Neutrophil (primary cell): ENCODE results near the gene WDR37.
"Not testable (repeated sequence)": the region's sequence is repeated elsewhere in the genome, so short reads cannot be mapped to it uniquely, and the experiment has no call there.

ENCODE experiments used
- H3K27ac ChIP-seq: fragments of 200-600 bp; sonication (generic); 2 replicates; pipeline ENCODE4 v1.5.1; 2016; ENCODE audit warnings: mild to moderate bottlenecking, moderate library complexity
- H3K27me3 ChIP-seq: fragments of 200-600 bp; sonication (generic); 2 replicates; pipeline ENCODE4 v1.6.0; 2016; ENCODE audit warnings: mild to moderate bottlenecking
- H3K36me3 ChIP-seq: fragments of 200-600 bp; sonication (generic); 2 replicates; pipeline ENCODE4 v1.5.1; 2017
- H3K4me1 ChIP-seq, 2 experiments: fragments of 200-600 bp in 1 of 2; sonication (generic) in 1 of 2; 1 replicate in 1 of 2; 2 replicates in 1 of 2; pipeline versions ENCODE4 v1.5.1 to v1.6.1; 2013 to 2016; ENCODE audit warnings: low read depth in 1 of 2, low read length in 1 of 2, mild to moderate bottlenecking in 1 of 2, moderate library complexity in 1 of 2; ENCODE audit not compliant: control insufficient read depth in 1 of 2, insufficient read depth in 1 of 2
- H3K4me3 ChIP-seq, 2 experiments: fragments of 200-600 bp in 1 of 2; sonication (generic) in 1 of 2; 1 replicate in 1 of 2; 2 replicates in 1 of 2; pipeline ENCODE4 v1.5.1; 2013 to 2016; ENCODE audit warnings: low read depth in 1 of 2, low read length in 1 of 2, mild to moderate bottlenecking in 1 of 2, moderate library complexity in 1 of 2
- H3K9me3 ChIP-seq: fragments of 200-600 bp; sonication (generic); 2 replicates; pipeline ENCODE4 v1.5.1; 2016
- CTCF ChIP-seq: fragments of 200-600 bp; sonication (generic); IDR thresholded peaks from 2 replicates; pipeline ENCODE4 v1.5.1; 2016; ENCODE audit warnings: antibody characterized with exemption

The WDR37 gene

GRCh38 chr10:1056326-1057105 is at the start of gene WDR37:
Gene WDR37, plus strand, starts transcription at chr10:1056385. Its CDS starts 15,771 bp downstream, at chr10:1072156.
- Histone ChIP-seq H3K9me3 (no peaks in the 10 kb centered on the region), H3K4me1 (peaks cover 58 to 60% of the 10 kb centered on the region in 2 experiments), H3K27ac (peak within 1 kb of the TSS; percentile 97), H3K36me3 (peaks cover 33% of the 10 kb centered on the region), H3K27me3 (no peaks in the 10 kb centered on the region), H3K4me3 (peak within 1 kb of the TSS; percentile 97)
- TF ChIP-seq CTCF, result no peak

GRCh38 chr10:1006573-1006972 is 49.6 kb upstream of the WDR37 start:
- peaks cover 74% of the 10 kb centered on the region for H3K36me3 ChIP-seq
- TF ChIP-seq CTCF, result no peak
- H3K27ac ChIP-seq, result no peak overlapping the region
- no peaks in the 10 kb centered on the region for H3K9me3 ChIP-seq
- no peaks in the 10 kb centered on the region for H3K27me3 ChIP-seq
- H3K4me3 ChIP-seq, result no peak overlapping the region
- H3K4me1 ChIP-seq, result no peaks in the 10 kb centered on the region

- Histone ChIP-seq H3K27me3 (no peaks in the 10 kb centered on the region), H3K36me3 (peaks cover 81% of the 10 kb centered on the region), H3K4me3 (no peak overlapping the region), H3K27ac (no peak overlapping the region), H3K9me3 (no peaks in the 10 kb centered on the region), H3K4me1 (no peaks in the 10 kb centered on the region)
- TF ChIP-seq CTCF, result no peak
Measured at GRCh38 chr10:1007583-1007982, 48.6 kb upstream of the WDR37 start.

GRCh38 chr10:1009071-1009494 is 47.1 kb upstream of the WDR37 start:
- Histone ChIP-seq H3K36me3 (peaks cover 81% of the 10 kb centered on the region), H3K4me3 (no peak overlapping the region), H3K9me3 (no peaks in the 10 kb centered on the region)

GRCh38 chr10:1009947-1010346 is 46.2 kb upstream of the WDR37 start:
- H3K27me3 ChIP-seq, H3K9me3 ChIP-seq, H3K27ac ChIP-seq, H3K4me1 ChIP-seq, H3K4me3 ChIP-seq: not testable (repeated sequence)
- peaks cover 77% of the 10 kb centered on the region for H3K36me3 ChIP-seq

More at GRCh38 chr10:1009071-1009494, 47.1 kb upstream of the WDR37 start:
- Histone ChIP-seq H3K27me3 (no peaks in the 10 kb centered on the region), H3K4me1 (no peaks in the 10 kb centered on the region), H3K27ac (no peak overlapping the region)
- no peak for TF ChIP-seq CTCF

GRCh38 chr10:1010703-1011102 is 45.5 kb upstream of the WDR37 start:
- peaks cover 71% of the 10 kb centered on the region for H3K36me3 ChIP-seq
- H3K4me1 ChIP-seq, result no peaks in the 10 kb centered on the region
- no peaks in the 10 kb centered on the region for H3K9me3 ChIP-seq
- no peak overlapping the region for H3K27ac ChIP-seq
- no peak overlapping the region for H3K4me3 ChIP-seq
- no peak for TF ChIP-seq CTCF
- H3K27me3 ChIP-seq, result no peaks in the 10 kb centered on the region
